Mesenchymal stem cell (in vitro differentiated cells and primary cell): Measurements from ENCODE around the gene ZFYVE21.

Experiments used
- DNase-seq: peaks from one replicate; pipeline ENCODE4 v3.0.0-alpha.2; 2013
- H2AFZ ChIP-seq: one replicate; pipeline ENCODE4 v1.6.1; 2013; ENCODE audit warnings: low read depth, mild to moderate bottlenecking, control low read depth, inconsistent platforms, low read length, moderate library complexity
- H2AK5ac ChIP-seq: 2 replicates; pipeline ENCODE4 v1.6.1; 2013; ENCODE audit warnings: low read length, moderate library complexity, mild to moderate bottlenecking, inconsistent platforms; ENCODE audit not compliant: severe bottlenecking
- H2BK120ac ChIP-seq: one replicate; pipeline ENCODE4 v1.6.1; 2013; ENCODE audit warnings: low read depth, mild to moderate bottlenecking, inconsistent platforms, low read length, moderate library complexity
- H2BK12ac ChIP-seq, 2 experiments: one replicate each; pipeline ENCODE4 v1.6.1; 2013; ENCODE audit warnings: inconsistent platforms in 2 of 2, low read length in 2 of 2, mild to moderate bottlenecking in 2 of 2, moderate library complexity in 2 of 2, control low read depth in 1 of 2
- H2BK15ac ChIP-seq: one replicate; pipeline ENCODE4 v1.6.1; 2013; ENCODE audit warnings: mild to moderate bottlenecking, low read depth, inconsistent platforms; ENCODE audit not compliant: poor library complexity, severe bottlenecking
- H2BK5ac ChIP-seq: 2 replicates; pipeline ENCODE4 v1.6.1; 2013; ENCODE audit warnings: low read depth, mild to moderate bottlenecking, low read length, control low read depth, inconsistent platforms; ENCODE audit not compliant: poor library complexity, severe bottlenecking
- H3K14ac ChIP-seq, 2 experiments: one replicate each; pipeline ENCODE4 v1.6.1; 2013; ENCODE audit warnings: inconsistent platforms in 2 of 2, low read length in 2 of 2, control low read depth in 1 of 2, mild to moderate bottlenecking in 1 of 2, moderate library complexity in 1 of 2
- H3K18ac ChIP-seq, 2 experiments: one replicate each; pipeline ENCODE4 v1.6.1; 2013; ENCODE audit warnings: inconsistent platforms in 2 of 2, low read length in 2 of 2, control low read depth in 1 of 2, low read depth in 1 of 2, mild to moderate bottlenecking in 1 of 2
- H3K23ac ChIP-seq, 2 experiments: one replicate each; pipeline ENCODE4 v1.6.1; 2013; ENCODE audit warnings: inconsistent platforms in 2 of 2, low read length in 2 of 2, mild to moderate bottlenecking in 2 of 2, moderate library complexity in 2 of 2, control low read depth in 1 of 2
- H3K27ac ChIP-seq: 2 replicates; pipeline ENCODE4 v1.5.1; 2013; ENCODE audit warnings: mild to moderate bottlenecking, moderate library complexity, low read length, control low read depth, inconsistent platforms; ENCODE audit not compliant: poor library complexity, severe bottlenecking
- H3K27me3 ChIP-seq, 2 experiments: 2 replicates each; pipeline versions ENCODE4 v1.6.1 to v1.7.0; 2013; ENCODE audit warnings: low read length in 2 of 2, mild to moderate bottlenecking in 2 of 2, moderate library complexity in 2 of 2, control low read depth in 1 of 2, inconsistent platforms in 1 of 2; ENCODE audit not compliant: control insufficient read depth in 1 of 2, insufficient read depth in 1 of 2
- H3K36me3 ChIP-seq, 2 experiments: 2 replicates each; pipeline versions ENCODE4 v1.6.1 to v1.7.0; 2013; ENCODE audit warnings: low read length in 2 of 2, control low read depth in 1 of 2, inconsistent platforms in 1 of 2, low read depth in 1 of 2, mild to moderate bottlenecking in 1 of 2; ENCODE audit not compliant: insufficient read depth in 2 of 2, control insufficient read depth in 1 of 2
- H3K4ac ChIP-seq, 2 experiments: one replicate each; pipeline ENCODE4 v1.6.1; 2013; ENCODE audit warnings: inconsistent platforms in 2 of 2, low read length in 2 of 2, mild to moderate bottlenecking in 2 of 2, moderate library complexity in 2 of 2, control low read depth in 1 of 2, low read depth in 1 of 2
- H3K4me1 ChIP-seq: 2 replicates; pipeline ENCODE4 v1.6.1; 2013; ENCODE audit warnings: low read depth, low read length, control low read depth; ENCODE audit not compliant: control insufficient read depth, insufficient read depth
- H3K4me2 ChIP-seq: 2 replicates; pipeline ENCODE4 v1.6.1; 2013; ENCODE audit warnings: low read length, mild to moderate bottlenecking, inconsistent platforms; ENCODE audit not compliant: poor library complexity, severe bottlenecking
- H3K4me3 ChIP-seq, 2 experiments: 2 replicates each; pipeline versions ENCODE4 v1.5.1 to v1.7.0; 2013; ENCODE audit warnings: low read length in 2 of 2, mild to moderate bottlenecking in 2 of 2, control low read depth in 1 of 2, low read depth in 1 of 2; ENCODE audit not compliant: insufficient read depth in 1 of 2
- H3K79me1 ChIP-seq: replicated peaks from 2 replicates; pipeline ENCODE4 v1.6.1; 2013; ENCODE audit warnings: mild to moderate bottlenecking, control low read depth, low read length, inconsistent platforms; ENCODE audit not compliant: poor library complexity, severe bottlenecking
- H3K9ac ChIP-seq: 2 replicates; pipeline ENCODE4 v1.7.0; 2013; ENCODE audit warnings: mild to moderate bottlenecking, low read length, moderate library complexity
- H3K9me3 ChIP-seq: 2 replicates; pipeline ENCODE4 v1.7.0; 2013; ENCODE audit warnings: mild to moderate bottlenecking, low read length; ENCODE audit not compliant: control insufficient read depth
- H4K8ac ChIP-seq: one replicate; pipeline ENCODE4 v1.6.1; 2013; ENCODE audit warnings: inconsistent platforms, mild to moderate bottlenecking, low read length, moderate library complexity
- H4K91ac ChIP-seq: one replicate; pipeline ENCODE4 v1.6.1; 2013; ENCODE audit warnings: mild to moderate bottlenecking, low read length, inconsistent platforms
- WGBS: methylation state at CpG from one replicate; pipeline ENCODE4 v1.1.7; 2013; ENCODE audit warnings: mixed read lengths; 5-methylcytosine and 5-hydroxymethylcytosine counted together

Gene ZFYVE21

GRCh38 chr14:103710771-103711377 is 4.7 kb upstream of the ZFYVE21 start:
- peaks cover 15% of the 10 kb centered on the region for H3K4me1 ChIP-seq
- no peak overlapping the region for H2AFZ ChIP-seq
- peaks cover 39 to 53% of the 10 kb centered on the region in 2 experiments for H3K36me3 ChIP-seq
- no peak overlapping the region for H2BK12ac ChIP-seq
- no peak overlapping the region for H3K18ac ChIP-seq
- H2AK5ac ChIP-seq, result no peak overlapping the region
- H4K91ac ChIP-seq, result no peak overlapping the region
- H2BK120ac ChIP-seq, result no peak overlapping the region
- H3K79me1 ChIP-seq, result peaks cover 38% of the 10 kb centered on the region
- no peaks in the 10 kb centered on the region for H3K9me3 ChIP-seq
- no peak overlapping the region for H3K4ac ChIP-seq
- H3K4me2 ChIP-seq, result no peak overlapping the region
- H2BK5ac ChIP-seq, result no peak overlapping the region
- 82% methylated on average over 9 of the region's 9 CpGs for WGBS
- H3K14ac ChIP-seq, result no peak overlapping the region
- H3K9ac ChIP-seq, result peak overlapping the region; percentile 27
- H4K8ac ChIP-seq, result no peak overlapping the region
- H3K27me3 ChIP-seq, result no peaks in the 10 kb centered on the region
- H3K27ac ChIP-seq, result no peak overlapping the region
- H3K23ac ChIP-seq, result no peak overlapping the region
- DNase-seq, result no peak
- H3K4me3 ChIP-seq, result no peak overlapping the region
- H2BK15ac ChIP-seq, result no peak overlapping the region

GRCh38 chr14:103711516-103712431 is 3.8 kb upstream of the ZFYVE21 start:
- no peaks in the 10 kb centered on the region for H3K27me3 ChIP-seq
- no peak overlapping the region for H2BK5ac ChIP-seq
- H3K36me3 ChIP-seq, result peaks cover 30 to 44% of the 10 kb centered on the region in 2 experiments
- no peak overlapping the region for H3K14ac ChIP-seq
- no peak overlapping the region for H2AFZ ChIP-seq
- H2BK120ac ChIP-seq, result no peak overlapping the region
- H4K91ac ChIP-seq, result no peak overlapping the region
- H4K8ac ChIP-seq, result no peak overlapping the region
- no peak for DNase-seq
- peaks cover 34% of the 10 kb centered on the region for H3K79me1 ChIP-seq
- H3K4me2 ChIP-seq, result no peak overlapping the region
- no peaks in the 10 kb centered on the region for H3K9me3 ChIP-seq
- no peak overlapping the region for H2BK12ac ChIP-seq
- no peak overlapping the region for H2AK5ac ChIP-seq
- H2BK15ac ChIP-seq, result no peak overlapping the region
- no peak overlapping the region for H3K4ac ChIP-seq
- WGBS, result 91% methylated on average over 27 of the region's 27 CpGs
- H3K27ac ChIP-seq, result no peak overlapping the region
- H3K4me1 ChIP-seq, result peaks cover 20% of the 10 kb centered on the region
- no peak overlapping the region for H3K23ac ChIP-seq
- no peak overlapping the region for H3K4me3 ChIP-seq
- no peak overlapping the region for H3K18ac ChIP-seq
- peak overlapping the region; percentile 43 for H3K9ac ChIP-seq

- H3K4me1 ChIP-seq, result peaks cover 22% of the 10 kb centered on the region
- H3K18ac ChIP-seq, result no peak overlapping the region
- no peak overlapping the region for H3K9ac ChIP-seq
- no peak overlapping the region for H2AFZ ChIP-seq
- H2BK15ac ChIP-seq, result no peak overlapping the region
- H3K36me3 ChIP-seq, result peaks cover 28 to 35% of the 10 kb centered on the region in 2 experiments
- H2BK5ac ChIP-seq, result no peak overlapping the region
- peak overlapping the region; percentile 48 for H4K8ac ChIP-seq
- H2AK5ac ChIP-seq, result no peak overlapping the region
- H3K14ac ChIP-seq, result no peak overlapping the region
- DNase-seq, result no peak
- no peaks in the 10 kb centered on the region for H3K27me3 ChIP-seq
- H3K79me1 ChIP-seq, result peaks cover 33% of the 10 kb centered on the region
- H3K27ac ChIP-seq, result no peak overlapping the region
- H2BK120ac ChIP-seq, result no peak overlapping the region
- 89% methylated on average over 24 of the region's 24 CpGs for WGBS
- peak overlapping the region; percentile 18 for H4K91ac ChIP-seq
- no peak overlapping the region for H3K23ac ChIP-seq
- no peaks in the 10 kb centered on the region for H3K9me3 ChIP-seq
- H3K4me2 ChIP-seq, result no peak overlapping the region
- no peak overlapping the region for H3K4ac ChIP-seq
- H3K4me3 ChIP-seq, result no peak overlapping the region
- H2BK12ac ChIP-seq, result no peak overlapping the region
These were observed 2.9 kb upstream of the ZFYVE21 start for GRCh38 chr14:103712633-103713247.
